Measurements from ENCODE around the gene SRCIN1. TPM values are rescaled to one million over a fixed set of nuclear protein-coding genes. Genes with fewer than 3 reads are reported as not detected.

The SRCIN1 gene
- total and polyA plus RNA-seq, 12 donors = 0.27 to 3.2 (median 1.2) TPM

DNA sequence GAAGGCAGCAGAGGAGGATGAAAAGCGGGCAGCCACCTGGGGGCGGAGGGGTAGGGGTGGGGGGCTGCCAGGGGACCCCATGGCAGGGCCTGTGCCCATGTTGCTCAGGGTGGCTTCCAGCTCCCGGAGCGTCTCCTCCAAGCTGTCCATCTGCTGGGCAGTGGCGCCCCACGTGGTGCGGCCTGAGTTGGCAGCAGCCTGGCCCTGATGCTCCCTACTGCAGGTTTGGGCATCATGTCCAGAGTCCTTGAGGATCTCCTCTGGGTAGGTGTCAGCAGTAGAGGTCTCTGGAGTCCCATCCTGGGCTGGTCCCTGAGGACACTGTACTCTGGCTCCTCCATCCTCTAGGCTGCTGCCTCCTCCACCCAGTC, 60.9 kb downstream of the SRCIN1 start:
- DNase-seq (no peak), ATAC-seq (no peak)
- H3K36me3 ChIP-seq = no peaks in the 10 kb centered on the region
- H3K27ac ChIP-seq = no peak overlapping the region
- intact Hi-C loops (cut with DNase I) = loop anchor here in 1 of 10 donors (5.0 kb wide), 1 partner anchor 57 kb away; no protein-coding TSS in a partner anchor
- H3K4me1 ChIP-seq = peaks cover 0 to 5% (median 0%) of the 10 kb centered on the region in 9 donors
- peaks cover 0 to 44% (median 31%) of the 10 kb centered on the region in 7 donors for H3K27me3 ChIP-seq
- TF ChIP-seq, protein P1, sequence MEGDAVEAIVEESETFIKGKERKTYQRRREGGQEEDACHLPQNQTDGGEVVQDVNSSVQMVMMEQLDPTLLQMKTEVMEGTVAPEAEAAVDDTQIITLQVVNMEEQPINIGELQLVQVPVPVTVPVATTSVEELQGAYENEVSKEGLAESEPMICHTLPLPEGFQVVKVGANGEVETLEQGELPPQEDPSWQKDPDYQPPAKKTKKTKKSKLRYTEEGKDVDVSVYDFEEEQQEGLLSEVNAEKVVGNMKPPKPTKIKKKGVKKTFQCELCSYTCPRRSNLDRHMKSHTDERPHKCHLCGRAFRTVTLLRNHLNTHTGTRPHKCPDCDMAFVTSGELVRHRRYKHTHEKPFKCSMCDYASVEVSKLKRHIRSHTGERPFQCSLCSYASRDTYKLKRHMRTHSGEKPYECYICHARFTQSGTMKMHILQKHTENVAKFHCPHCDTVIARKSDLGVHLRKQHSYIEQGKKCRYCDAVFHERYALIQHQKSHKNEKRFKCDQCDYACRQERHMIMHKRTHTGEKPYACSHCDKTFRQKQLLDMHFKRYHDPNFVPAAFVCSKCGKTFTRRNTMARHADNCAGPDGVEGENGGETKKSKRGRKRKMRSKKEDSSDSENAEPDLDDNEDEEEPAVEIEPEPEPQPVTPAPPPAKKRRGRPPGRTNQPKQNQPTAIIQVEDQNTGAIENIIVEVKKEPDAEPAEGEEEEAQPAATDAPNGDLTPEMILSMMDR (IDR thresholded peaks at IDR 0.05) = no peak
- 84 to 85% methylated on average over 7 of the region's 7 CpGs for WGBS, 2 donors
- no peaks in the 10 kb centered on the region for H3K9me3 ChIP-seq
- no peak overlapping the region for H3K4me3 ChIP-seq

DNA sequence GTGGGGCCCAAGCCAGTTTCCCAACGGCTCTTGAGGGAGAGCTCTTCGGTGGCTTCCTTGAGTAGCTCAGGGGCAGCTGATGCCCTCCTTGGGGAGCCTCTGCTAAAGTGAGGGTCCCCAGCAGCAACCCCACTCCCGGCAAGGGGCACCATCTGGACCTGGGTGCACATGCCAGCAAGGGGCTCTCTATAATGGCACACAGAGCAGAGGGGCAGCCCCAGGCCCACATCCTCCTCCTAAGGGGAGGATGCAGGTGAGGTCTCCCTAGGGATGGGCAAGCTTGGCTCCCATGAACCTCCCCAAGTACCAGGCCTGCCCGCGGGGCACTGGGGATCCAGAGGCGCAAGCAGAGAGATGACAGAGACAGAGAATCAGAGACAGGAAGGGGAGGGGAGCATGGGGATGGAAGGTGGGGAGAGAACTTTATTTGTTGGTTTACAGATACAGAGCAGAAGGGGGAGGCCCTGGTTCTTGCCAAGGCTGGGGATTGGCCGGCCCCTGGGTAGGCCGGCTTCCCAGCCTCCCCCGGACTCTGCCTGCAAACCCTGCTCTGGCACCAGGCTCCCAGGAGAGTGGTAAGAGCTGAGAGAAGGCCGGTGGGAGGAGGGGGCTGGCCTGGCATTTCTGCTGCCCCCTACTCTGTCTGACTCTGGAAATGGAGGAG, 61.4 kb downstream of the SRCIN1 start:
- DNase-seq (no peak), ATAC-seq (no peak)
- Histone ChIP-seq H3K36me3 (no peaks in the 10 kb centered on the region), H3K27me3 (peaks cover 0 to 49% (median 31%) of the 10 kb centered on the region in 7 donors), H3K4me1 (peaks cover 0 to under 1% (median 0%) of the 10 kb centered on the region in 9 donors), H3K27ac (no peak overlapping the region), H3K4me3 (no peak overlapping the region), H3K9me3 (no peaks in the 10 kb centered on the region)
- intact Hi-C loops (cut with DNase I) = no loop called here
- 69 to 78% methylated on average over 10 of the region's 10 CpGs for WGBS, 2 donors
- TF ChIP-seq, protein P1 (IDR thresholded peaks at IDR 0.05) = no peak

DNA sequence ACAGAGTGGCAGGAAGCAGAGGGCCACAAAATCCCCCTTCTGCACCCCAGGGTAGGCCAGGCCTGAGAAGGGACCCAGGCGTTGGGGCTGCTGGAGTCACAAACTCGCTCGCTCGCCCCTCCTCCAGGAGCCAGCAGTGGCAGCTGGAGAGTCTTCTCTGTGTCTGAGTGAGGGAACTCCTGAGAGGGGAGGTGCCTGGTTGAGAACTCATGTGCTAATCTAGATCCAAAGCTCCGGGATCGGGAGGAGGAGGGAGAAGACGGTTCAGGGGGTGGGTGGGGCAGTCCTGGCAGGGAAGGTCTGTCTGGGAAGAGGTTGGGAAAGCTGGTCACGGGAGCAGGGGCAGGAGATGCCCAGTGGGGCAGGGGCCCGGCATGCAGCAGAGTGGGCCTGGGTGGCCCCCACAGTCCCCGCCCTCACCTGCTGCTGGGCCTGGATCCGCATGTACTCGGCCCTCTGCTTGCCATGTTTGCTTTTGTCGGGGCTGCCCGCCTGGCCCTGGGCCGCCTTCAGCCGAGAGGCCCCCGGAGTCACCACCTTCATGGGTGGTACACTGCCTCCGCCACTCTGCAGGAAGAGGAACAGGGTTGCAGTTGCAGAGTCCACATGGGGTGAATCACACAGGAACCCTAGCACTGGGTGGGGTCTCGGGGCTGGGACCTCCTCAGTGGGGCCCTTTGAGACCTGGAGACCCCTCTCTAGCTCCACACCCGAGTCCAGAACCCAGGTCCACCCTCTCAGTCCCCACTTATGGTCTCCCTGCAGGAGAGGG, 62.2 kb downstream of the SRCIN1 start:
- peaks cover 0 to 51% (median 29%) of the 10 kb centered on the region in 7 donors for H3K27me3 ChIP-seq
- intact Hi-C loops (cut with DNase I) = no loop called here
- WGBS, 2 donors = 73 to 80% methylated on average over 20 of the region's 20 CpGs

DNA sequence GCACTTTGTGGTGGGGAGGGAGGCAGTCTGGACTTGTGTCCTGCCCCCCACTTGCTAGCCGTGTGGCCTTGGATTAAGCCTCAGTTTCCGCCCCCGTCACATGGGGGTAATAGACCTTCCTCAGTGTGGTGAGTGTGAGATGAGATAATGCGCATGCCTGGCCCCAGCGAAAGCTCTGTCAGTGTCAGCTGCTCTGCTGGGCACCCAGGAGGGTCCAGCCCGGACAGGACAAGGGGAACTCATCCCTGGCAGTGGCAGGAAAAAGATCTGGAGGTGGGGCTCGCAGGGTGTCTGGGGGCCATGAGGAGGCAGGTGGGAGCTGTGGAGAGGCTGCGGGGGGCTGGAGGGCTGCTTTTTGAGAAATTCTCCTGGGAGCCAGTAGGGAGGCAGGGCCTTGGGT, 63.5 kb downstream of the SRCIN1 start:
- Histone ChIP-seq H3K27me3 (peaks cover 0 to 48% (median 18%) of the 10 kb centered on the region in 7 donors), H3K36me3 (no peaks in the 10 kb centered on the region), H3K4me3 (no peak overlapping the region), H3K4me1 (no peaks in the 10 kb centered on the region), H3K27ac (no peak overlapping the region), H3K9me3 (no peaks in the 10 kb centered on the region)
- DNase-seq = no peak
- 65 to 77% methylated on average over 8 of the region's 8 CpGs for WGBS, 2 donors
- intact Hi-C loops (cut with DNase I) = no loop called here
- TF ChIP-seq, protein P1 (IDR thresholded peaks at IDR 0.05) = no peak
- ATAC-seq = no peak

More for the DNA sequence above, 62.2 kb downstream of the SRCIN1 start:
- Histone ChIP-seq H3K27ac (no peak overlapping the region), H3K4me3 (no peak overlapping the region), H3K4me1 (no peaks in the 10 kb centered on the region), H3K36me3 (no peaks in the 10 kb centered on the region), H3K9me3 (no peaks in the 10 kb centered on the region)
- ATAC-seq (peak in 1 of 8 donors; percentile 13), DNase-seq (no peak)
- TF ChIP-seq, protein P1 (IDR thresholded peaks at IDR 0.05) = no peak
